HK-2 (cell line): Measurements from ENCODE around the gene HIBADH.

Source experiments
- DNase-seq: peaks from one replicate; pipeline ENCODE4 v3.0.0-alpha.2; 2018; ENCODE audit not compliant: unreplicated experiment

The HIBADH gene

DNA sequence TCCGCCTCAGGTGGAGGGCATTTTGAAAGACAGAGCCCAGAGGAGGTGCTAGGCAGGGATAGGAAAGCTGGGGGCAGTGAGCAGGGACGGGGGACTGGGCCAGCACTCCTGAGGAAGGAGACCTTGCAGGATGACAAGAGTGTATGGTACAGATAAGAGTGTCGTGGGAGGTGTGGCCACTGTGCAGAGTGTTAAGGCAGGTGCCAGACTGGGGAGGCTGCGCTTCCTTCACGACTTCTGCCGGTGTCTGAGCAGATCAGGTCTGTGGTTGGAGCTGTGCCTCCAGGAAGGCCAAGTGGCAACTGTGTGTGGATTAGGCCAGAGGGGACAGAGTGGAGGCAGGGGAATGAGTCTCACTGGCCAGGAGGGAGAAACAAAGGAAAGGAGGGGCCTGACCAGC, 161.7 kb downstream of the HIBADH start:
- DNase-seq = no peak

DNA sequence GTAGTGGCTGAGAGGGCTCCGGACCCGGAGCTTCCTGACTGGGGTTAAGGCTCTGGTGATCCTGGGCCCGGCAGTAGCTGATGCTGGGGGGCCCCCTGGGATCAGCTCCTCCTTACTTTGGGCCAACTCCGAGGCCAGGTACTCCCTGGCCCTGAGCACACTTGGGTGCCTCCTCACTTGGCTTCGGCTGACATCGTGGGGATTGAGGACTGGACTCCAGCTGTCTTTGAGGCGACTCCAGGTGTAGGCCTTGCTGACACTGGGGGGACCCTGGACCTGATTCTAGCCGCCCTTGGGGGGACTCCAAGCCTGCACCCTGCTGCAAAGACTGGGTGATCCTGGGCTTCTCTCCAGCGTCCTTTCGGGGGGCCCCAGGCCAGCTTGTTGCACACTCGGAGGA, 170.5 kb downstream of the HIBADH start:
- no peak for DNase-seq

DNA sequence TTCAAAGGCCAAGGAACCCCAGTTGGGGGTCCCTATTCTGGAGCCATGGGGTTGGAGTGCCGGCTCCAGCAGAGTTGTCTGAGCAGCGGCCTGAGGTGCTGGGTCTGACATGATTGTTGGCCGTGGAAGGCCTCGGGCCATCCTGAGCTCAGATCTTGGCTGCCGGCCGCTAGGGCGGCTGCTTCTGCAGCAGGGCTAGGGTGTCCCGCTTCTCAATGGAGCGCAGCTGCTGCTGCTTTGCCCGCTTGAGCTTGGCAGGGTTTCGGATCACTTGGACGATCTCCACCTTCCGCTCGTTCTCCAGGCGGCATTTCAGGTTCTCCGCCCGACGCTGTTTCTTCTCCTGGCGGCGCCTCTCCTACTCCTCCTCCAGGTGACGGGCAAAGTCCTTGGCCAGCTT, 171.1 kb downstream of the HIBADH start:
- no peak for DNase-seq

DNA sequence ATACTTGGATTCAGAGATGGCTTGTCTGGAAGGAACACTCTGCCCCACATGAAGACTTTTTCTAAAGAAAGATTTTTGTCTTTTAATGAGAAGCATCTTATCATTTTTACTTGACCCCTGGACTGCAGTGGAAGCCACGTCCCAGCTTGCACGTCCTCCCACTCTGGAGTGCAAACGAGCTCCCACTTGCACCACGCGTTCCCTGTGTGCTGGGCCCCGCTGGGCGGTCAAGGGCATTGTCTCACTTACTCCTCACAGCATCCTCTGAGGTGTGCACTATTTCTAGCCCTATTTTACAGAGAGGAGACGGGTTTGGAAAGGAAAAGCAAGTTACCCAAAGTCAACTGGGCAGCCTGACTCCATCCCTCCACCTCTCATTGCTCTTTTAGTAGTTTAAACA, 175.2 kb downstream of the HIBADH start:
- DNase-seq = no peak

DNA sequence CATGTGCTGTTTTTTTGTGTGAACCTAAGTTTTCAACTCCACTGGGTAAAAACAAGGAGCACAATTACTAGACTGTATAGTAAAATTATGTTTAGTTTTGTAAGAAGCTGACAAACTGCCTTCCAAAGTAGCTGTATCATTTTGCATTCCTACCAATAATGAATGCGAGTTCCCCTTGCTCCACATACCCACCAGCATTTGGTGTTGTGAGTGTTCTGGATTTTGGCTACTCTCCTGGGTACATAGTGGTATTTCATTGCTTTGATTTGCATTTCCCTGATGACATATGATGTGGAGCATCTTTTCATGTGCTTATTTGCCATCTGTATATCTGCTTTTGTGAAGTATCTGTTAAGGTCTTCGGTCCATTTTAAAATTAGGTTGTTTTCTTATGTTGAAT, 178.2 kb downstream of the HIBADH start:
- DNase-seq = no peak

DNA sequence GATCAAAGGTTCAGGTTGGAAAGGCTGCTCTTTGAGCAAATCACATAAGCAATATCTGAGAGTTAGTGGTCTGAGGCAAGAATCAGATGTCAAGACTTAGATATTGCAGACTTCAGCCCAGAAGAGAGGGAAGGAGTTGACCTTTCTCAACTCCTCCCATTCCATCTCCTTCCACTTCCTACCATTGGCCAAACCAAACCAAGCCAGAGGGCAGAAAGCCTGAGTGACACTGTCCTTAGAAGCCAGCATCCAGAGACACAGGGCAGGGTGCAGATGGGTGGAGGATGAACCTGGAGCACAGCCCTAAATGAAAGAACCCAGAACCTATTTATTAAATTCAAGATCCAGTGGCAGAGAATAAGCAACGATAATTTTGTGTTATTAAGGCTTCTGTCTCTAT, 180.5 kb downstream of the HIBADH start:
- no peak for DNase-seq

DNA sequence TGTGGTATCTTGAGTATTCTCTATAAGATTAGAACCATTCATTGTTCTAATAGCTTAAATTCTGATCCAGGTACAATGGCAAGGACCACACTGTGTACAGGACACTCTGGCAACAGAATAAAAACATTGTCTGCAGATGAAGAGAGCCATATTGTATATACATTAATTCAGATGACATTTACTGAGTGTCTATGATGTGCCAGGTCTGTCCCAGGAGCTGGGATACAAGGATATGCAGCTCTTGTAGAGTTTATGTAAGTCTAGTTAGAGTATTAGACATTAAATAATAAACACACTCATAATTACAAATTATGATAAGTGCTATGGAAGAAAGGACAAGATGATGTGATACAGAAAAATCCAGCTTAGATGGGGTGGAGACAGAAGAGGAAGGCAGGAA, 184.1 kb downstream of the HIBADH start:
- DNase-seq = no peak

DNA sequence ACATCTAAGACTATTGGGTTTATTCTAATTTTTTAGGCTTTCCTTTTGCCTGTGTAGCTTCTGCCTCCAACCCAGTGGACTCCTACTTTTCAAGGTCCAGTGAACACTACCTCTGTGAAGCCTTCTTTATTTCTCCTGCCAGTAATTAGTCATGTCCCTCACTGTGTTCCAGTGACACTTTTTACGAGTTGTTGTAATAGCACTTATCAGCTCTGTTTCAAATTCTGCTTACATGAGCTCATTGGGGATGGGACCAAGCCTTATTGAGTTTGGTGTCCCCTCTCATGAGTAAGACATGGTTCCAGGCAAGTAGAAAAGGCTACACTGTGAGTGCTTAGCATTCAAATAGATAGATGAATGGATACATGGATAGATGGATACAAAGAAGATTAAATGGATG, 184.6 kb downstream of the HIBADH start:
- no peak for DNase-seq

DNA sequence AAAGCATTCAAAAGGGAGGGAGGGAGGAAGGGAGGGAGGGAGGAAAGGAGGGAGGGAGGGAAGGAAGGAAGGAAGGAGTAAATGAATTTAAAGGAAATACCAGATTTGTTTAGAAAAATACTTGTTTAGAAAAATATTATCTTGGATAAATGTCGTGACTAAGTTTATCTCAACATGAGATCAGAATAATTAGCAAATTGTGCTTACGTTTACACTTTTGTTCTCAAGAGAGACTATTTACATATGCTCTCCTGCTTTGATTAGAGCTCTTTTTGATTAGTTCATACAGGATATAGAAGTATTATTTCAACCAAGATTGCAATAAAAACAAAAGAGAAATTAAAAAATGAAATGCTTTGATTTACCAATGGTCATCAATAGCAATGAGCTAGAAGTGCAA, 186.2 kb downstream of the HIBADH start:
- DNase-seq = no peak
